Gastroesophageal sphincter (tissue), 3 donors: ENCODE data around the gene TRIM22.

Experiments used
- CTCF ChIP-seq, 4 experiments: fragments of 200-600 bp in 2 of 4; fragments of 450-650 bp in 2 of 4; sonication (generic) in 1 of 4; IDR thresholded peaks; one replicate each; pipeline ENCODE4 v1.5.1; 2017 to 2019; ENCODE audit warnings: antibody characterized with exemption in 4 of 4, mild to moderate bottlenecking in 2 of 4, moderate library complexity in 2 of 4
- EP300 ChIP-seq: sonication (generic); formaldehyde crosslinking; IDR thresholded peaks from one replicate; pipeline ENCODE4 v1.6.1; 2017; ENCODE audit warnings: antibody characterized with exemption, mild to moderate bottlenecking
- POLR2A ChIP-seq, 2 donors: fragments of 450-650 bp; IDR thresholded peaks; one replicate each; pipeline ENCODE4 v1.6.1; 2017; ENCODE audit warnings: antibody characterized with exemption in 2 of 2, mild to moderate bottlenecking in 2 of 2, moderate library complexity in 1 of 2
- POLR2AphosphoS5 ChIP-seq: sonication (generic); formaldehyde crosslinking; IDR thresholded peaks from one replicate; pipeline ENCODE4 v1.6.1; 2017; ENCODE audit warnings: antibody characterized with exemption

- no peak for TF ChIP-seq CTCF (IDR thresholded peaks at IDR 0.05)
- no peak for TF ChIP-seq EP300
- TF ChIP-seq POLR2A (IDR thresholded peaks at IDR 0.05): no peak
- no peak for TF ChIP-seq POLR2AphosphoS5
These were observed 14.3 kb downstream of the TRIM22 start for GRCh38 chr11:5703741-5704536.
